Fibroblast of pulmonary artery (primary cell): Measurements from ENCODE around the gene MGMT.

Source experiments
- DNase-seq: peaks from one replicate; pipeline ENCODE4 v3.0.0-alpha.2; 2010; ENCODE audit warnings: low read depth
- H3K4me3 ChIP-seq: replicated peaks from 2 replicates; pipeline ENCODE4 v1.5.1; 2011; ENCODE audit warnings: low read depth, mild to moderate bottlenecking, control low read depth, low read length, moderate library complexity
- CTCF ChIP-seq: IDR thresholded peaks from 2 replicates; pipeline ENCODE4 v1.5.1; 2011; ENCODE audit warnings: mild to moderate bottlenecking, control low read depth, low read length, inconsistent platforms; ENCODE audit errors: missing control alignments

MGMT gene

GRCh38 chr10:129771576-129771975 is 304.5 kb downstream of the MGMT start:
- no peak overlapping the region for H3K4me3 ChIP-seq
- TF ChIP-seq CTCF = no peak
- DNase-seq = no peak

GRCh38 chr10:129771991-129772431 is 305.0 kb downstream of the MGMT start:
- no peak for DNase-seq
- H3K4me3 ChIP-seq = no peak overlapping the region
- TF ChIP-seq CTCF = no peak

GRCh38 chr10:129772468-129773358 is 305.7 kb downstream of the MGMT start:
- TF ChIP-seq CTCF = no peak
- no peak overlapping the region for H3K4me3 ChIP-seq
- no peak for DNase-seq

GRCh38 chr10:129773359-129773990 is 306.4 kb downstream of the MGMT start:
- no peak overlapping the region for H3K4me3 ChIP-seq
- DNase-seq = no peak
- no peak for TF ChIP-seq CTCF

- no peak for DNase-seq
- no peak for TF ChIP-seq CTCF
- H3K4me3 ChIP-seq = no peak overlapping the region
Measured at GRCh38 chr10:129774082-129774735, 307.2 kb downstream of the MGMT start.

GRCh38 chr10:129774736-129775401 is 307.8 kb downstream of the MGMT start:
- no peak for DNase-seq
- no peak overlapping the region for H3K4me3 ChIP-seq
- no peak for TF ChIP-seq CTCF
